HL-60 (cell line): ENCODE results near the gene PF4V1.

Experiments used
- DNase-seq, 2 experiments: peaks; one replicate each; pipeline ENCODE4 v3.0.0-alpha.2; 2010 to 2020; ENCODE audit warnings: low read depth in 1 of 2, low spot score in 1 of 2
- H3K27ac ChIP-seq: fragments of 250-450 bp; sonication (Bioruptor Pico); replicated peaks from 2 replicates; pipeline ENCODE4 v1.5.1; 2020; ENCODE audit warnings: mild to moderate bottlenecking, moderate library complexity
- H3K27me3 ChIP-seq: fragments of 250-450 bp; sonication (Bioruptor Pico); 2 replicates; pipeline ENCODE4 v1.5.1; 2021; ENCODE audit warnings: mild to moderate bottlenecking, moderate library complexity; ENCODE audit not compliant: insufficient read depth, poor library complexity, severe bottlenecking
- H3K4me3 ChIP-seq: replicated peaks from 2 replicates; pipeline ENCODE4 v1.5.1; 2011; ENCODE audit warnings: mild to moderate bottlenecking, control low read depth, low read length; ENCODE audit not compliant: insufficient read depth
- GABPA ChIP-seq: IDR thresholded peaks from 2 replicates; pipeline ENCODE4 v1.6.1; 2012; ENCODE audit warnings: low read depth
- POLR2AphosphoS5 ChIP-seq: IDR thresholded peaks from 2 replicates; pipeline ENCODE4 v1.6.1; 2012; ENCODE audit warnings: low read depth
- SPI1 ChIP-seq: IDR thresholded peaks from 2 replicates; pipeline ENCODE4 v1.6.1; 2012; ENCODE audit warnings: low read depth, mild to moderate bottlenecking, borderline replicate concordance
- TF ChIP-seq, protein P1 (sequence below): IDR thresholded peaks from one replicate; pipeline ENCODE4 v1.5.1; 2011; ENCODE audit warnings: low read length, control low read depth, inconsistent platforms; ENCODE audit not compliant: insufficient read depth
- TF ChIP-seq, protein P2 (sequence below): IDR thresholded peaks from 2 replicates; pipeline ENCODE4 v1.6.1; 2012; ENCODE audit warnings: low read depth; ENCODE audit not compliant: insufficient replicate concordance

Gene PF4V1

DNA sequence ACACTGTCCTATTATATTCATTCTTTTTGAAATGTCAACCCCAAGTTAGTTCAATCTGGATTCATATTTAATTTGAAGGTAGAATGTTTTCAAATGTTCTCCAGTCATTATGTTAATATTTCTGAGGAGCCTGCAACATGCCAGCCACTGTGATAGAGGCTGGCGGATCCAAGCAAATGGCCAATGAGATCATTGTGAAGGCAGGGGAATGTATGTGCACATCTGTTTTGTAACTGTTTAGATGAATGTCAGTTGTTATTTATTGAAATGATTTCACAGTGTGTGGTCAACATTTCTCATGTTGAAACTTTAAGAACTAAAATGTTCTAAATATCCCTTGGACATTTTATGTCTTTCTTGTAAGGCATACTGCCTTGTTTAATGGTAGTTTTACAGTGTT is 17.7 kb downstream of the PF4V1 start:
- no peak overlapping the region for H3K27ac ChIP-seq
- no peak overlapping the region for H3K4me3 ChIP-seq
- no peak for DNase-seq
- TF ChIP-seq SPI1 (no peak), GABPA (no peak), POLR2AphosphoS5 (no peak)
- TF ChIP-seq, protein P1, sequence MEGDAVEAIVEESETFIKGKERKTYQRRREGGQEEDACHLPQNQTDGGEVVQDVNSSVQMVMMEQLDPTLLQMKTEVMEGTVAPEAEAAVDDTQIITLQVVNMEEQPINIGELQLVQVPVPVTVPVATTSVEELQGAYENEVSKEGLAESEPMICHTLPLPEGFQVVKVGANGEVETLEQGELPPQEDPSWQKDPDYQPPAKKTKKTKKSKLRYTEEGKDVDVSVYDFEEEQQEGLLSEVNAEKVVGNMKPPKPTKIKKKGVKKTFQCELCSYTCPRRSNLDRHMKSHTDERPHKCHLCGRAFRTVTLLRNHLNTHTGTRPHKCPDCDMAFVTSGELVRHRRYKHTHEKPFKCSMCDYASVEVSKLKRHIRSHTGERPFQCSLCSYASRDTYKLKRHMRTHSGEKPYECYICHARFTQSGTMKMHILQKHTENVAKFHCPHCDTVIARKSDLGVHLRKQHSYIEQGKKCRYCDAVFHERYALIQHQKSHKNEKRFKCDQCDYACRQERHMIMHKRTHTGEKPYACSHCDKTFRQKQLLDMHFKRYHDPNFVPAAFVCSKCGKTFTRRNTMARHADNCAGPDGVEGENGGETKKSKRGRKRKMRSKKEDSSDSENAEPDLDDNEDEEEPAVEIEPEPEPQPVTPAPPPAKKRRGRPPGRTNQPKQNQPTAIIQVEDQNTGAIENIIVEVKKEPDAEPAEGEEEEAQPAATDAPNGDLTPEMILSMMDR: no peak
- TF ChIP-seq, protein P2, sequence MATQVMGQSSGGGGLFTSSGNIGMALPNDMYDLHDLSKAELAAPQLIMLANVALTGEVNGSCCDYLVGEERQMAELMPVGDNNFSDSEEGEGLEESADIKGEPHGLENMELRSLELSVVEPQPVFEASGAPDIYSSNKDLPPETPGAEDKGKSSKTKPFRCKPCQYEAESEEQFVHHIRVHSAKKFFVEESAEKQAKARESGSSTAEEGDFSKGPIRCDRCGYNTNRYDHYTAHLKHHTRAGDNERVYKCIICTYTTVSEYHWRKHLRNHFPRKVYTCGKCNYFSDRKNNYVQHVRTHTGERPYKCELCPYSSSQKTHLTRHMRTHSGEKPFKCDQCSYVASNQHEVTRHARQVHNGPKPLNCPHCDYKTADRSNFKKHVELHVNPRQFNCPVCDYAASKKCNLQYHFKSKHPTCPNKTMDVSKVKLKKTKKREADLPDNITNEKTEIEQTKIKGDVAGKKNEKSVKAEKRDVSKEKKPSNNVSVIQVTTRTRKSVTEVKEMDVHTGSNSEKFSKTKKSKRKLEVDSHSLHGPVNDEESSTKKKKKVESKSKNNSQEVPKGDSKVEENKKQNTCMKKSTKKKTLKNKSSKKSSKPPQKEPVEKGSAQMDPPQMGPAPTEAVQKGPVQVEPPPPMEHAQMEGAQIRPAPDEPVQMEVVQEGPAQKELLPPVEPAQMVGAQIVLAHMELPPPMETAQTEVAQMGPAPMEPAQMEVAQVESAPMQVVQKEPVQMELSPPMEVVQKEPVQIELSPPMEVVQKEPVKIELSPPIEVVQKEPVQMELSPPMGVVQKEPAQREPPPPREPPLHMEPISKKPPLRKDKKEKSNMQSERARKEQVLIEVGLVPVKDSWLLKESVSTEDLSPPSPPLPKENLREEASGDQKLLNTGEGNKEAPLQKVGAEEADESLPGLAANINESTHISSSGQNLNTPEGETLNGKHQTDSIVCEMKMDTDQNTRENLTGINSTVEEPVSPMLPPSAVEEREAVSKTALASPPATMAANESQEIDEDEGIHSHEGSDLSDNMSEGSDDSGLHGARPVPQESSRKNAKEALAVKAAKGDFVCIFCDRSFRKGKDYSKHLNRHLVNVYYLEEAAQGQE: no peak
- H3K27me3 ChIP-seq: no peaks in the 10 kb centered on the region

DNA sequence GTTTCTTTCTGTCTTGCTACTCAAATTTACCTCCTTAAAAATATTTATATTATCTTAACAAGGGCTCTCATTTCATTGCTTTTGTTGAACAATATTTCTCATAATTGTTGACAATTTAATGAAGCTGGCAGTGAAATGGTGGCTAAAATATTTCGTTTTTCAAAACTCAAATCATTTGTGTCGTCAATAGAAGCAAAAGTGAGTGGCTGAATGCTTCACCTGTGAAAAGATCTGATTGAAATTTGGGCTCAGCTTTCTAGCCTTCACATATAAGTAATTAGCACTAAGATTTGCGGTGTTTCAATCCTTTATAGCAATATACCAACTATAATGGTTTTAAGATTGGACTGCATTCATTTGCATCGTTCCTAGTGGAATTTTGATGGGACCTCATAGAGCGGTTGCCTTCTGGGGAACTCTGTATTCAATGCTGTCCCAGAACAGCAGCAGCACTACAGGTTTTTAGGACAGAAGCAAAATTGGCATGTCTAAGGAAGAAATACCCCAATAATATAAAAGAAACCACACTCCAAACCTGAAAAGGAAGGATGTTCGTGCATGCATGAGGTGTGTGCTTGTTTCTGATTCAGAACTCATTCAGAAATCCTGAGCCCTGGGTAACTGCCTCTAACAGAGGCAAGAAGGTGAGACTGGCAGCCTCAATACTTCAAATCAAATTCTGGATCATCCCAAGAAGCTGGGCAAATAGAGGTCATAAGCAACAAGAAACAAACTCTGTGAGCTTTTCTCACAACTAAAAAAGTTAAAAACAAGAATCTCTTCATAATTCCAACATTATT is 18.6 kb downstream of the PF4V1 start:
- Histone ChIP-seq H3K4me3 (no peak overlapping the region), H3K27me3 (no peaks in the 10 kb centered on the region), H3K27ac (peak overlapping the region; percentile 53)
- TF ChIP-seq, protein P2: no peak
- no peak for TF ChIP-seq POLR2AphosphoS5
- TF ChIP-seq GABPA: no peak
- TF ChIP-seq SPI1: no peak
- TF ChIP-seq, protein P1: no peak
- no peak for DNase-seq

DNA sequence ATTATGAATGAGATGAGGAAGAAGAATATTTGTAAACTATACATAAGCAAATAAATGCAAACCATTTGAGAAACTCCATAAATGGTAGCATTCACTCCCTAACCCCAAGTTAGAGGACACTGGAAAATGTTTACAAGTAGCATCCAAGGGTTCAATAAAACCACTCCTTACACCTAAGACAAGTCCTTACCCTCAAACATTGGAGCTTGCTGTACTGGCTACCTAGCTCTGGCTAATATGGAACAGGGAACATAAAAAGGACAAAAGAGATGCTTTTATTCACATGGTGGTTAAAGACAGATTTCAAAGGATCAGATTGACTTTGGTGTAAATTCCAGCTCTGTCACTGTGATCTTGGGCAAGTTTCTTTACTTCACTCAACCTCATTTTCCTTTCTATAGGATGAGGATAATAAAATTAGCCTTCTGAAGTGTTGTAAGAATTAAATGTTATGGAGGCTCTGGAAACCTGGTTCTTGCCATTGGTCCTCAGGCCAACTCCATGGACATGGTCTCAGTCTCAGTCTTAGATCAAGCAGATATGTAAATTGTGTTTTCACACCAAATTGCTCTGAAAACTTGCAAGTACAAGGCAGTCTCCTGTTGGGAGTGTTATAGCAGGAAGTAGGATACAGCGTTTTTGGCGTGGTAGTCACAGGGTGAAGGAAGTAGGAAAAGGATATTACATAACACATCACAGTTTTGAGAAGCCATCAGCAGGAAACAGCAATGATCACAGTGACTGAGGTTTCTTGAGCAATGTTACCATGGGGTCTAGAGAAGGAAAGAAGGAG is 19.4 kb downstream of the PF4V1 start:
- Histone ChIP-seq H3K4me3 (no peak overlapping the region), H3K27ac (peak overlapping the region; percentile 53), H3K27me3 (no peaks in the 10 kb centered on the region)
- TF ChIP-seq, protein P1: no peak
- TF ChIP-seq POLR2AphosphoS5 (peak; percentile 38; the same call in 1 of the 2 replicates), SPI1 (no peak), GABPA (peak; percentile 41; the same call in 1 of the 2 replicates)
- TF ChIP-seq, protein P2: no peak
- peak; percentile 68 to 76 for DNase-seq
